Measurements from ENCODE around the gene ORM2.

The ORM2 gene

DNA sequence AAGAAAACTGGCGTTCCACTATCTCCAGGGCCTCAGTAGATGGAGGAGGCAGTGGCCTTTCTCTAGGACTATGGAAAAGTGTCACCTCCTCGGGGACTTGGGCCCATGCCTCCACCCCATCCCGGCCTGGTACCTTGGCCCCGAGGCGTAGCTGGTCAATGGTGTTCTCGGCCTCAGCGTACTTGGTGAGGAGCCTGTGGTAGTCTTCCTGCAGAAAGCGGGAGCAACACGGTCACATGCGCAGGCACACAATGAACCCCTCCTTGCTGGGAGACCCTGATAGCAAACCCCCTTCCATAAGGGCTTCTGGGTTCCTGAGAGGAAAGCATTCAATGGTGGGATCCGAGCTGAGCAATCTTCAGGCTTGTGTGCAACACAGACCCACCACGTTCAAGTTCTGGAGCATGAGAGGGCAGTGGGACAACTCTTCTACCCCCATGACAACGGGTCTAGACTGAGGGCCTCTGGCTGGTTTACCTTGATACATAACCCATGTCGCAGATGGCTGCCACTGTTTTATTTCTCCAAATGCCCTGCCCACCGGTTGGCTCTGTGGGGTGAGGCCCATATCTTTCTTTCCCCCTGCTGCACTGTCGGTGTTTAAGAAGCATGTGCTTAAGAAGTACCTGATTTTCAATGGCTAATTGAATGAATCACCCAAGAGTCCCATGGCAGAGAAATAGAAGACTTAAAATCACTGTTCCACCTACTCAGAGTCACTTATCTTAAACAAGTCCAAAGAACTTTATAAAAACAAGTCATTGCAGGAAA lies 44.5 kb downstream of the ORM2 start:
- DNase-seq: no peak

DNA sequence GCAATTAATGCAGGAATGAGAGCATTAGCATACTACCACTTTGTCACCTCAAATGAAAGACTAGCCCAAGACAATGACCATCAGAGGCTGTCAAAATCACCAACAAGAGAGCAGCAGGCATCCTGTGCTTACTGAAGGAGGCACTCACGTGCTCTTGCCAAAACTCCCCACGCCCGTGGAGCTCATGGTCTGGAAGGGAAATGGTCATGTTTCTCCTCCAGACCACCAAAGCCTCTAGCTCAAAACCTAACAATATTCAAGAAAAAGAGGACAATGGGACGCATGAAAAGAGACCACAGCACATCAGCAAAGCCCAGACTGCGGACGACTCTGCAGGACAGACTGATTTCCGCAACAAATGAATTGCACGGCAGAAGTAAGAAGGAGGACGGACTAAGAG lies 45.3 kb downstream of the ORM2 start:
- no peak for DNase-seq

DNA sequence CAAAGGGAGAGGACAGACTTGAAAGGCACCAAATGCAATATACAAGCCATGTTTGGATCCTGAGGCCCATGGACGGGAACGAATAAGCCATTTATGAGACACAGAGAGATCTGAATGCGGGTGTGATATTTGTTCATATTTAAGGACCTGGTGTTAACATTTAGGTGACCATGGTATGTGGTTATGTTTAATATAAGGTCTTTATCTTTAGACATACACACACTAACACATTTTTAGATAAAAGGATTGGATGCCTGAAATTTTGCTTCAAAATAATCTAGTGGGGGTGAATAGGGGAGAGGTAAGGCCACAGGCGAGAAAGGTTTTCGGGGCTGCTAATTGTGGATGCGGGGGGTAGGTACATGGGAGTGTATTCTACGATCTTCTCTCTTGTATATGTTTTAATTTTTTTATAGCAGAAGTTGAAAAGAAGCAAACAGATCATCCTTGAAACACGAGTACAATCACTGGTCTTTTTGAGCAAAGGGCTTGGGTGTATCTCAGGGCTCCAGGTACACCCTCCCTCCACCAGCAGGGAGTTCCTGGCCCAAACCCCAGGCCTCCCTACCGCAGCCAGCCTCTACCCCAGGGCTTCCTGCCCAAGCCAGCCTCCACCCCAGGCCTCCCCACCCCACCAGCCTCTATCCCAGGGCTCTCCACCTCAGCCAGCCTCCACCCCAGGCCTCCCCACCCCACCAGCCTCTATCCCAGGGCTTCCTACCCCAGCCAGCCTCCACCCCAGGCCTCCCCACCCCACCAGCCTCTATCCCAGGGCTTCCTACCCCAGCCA lies 45.9 kb downstream of the ORM2 start:
- DNase-seq: no peak

DNA sequence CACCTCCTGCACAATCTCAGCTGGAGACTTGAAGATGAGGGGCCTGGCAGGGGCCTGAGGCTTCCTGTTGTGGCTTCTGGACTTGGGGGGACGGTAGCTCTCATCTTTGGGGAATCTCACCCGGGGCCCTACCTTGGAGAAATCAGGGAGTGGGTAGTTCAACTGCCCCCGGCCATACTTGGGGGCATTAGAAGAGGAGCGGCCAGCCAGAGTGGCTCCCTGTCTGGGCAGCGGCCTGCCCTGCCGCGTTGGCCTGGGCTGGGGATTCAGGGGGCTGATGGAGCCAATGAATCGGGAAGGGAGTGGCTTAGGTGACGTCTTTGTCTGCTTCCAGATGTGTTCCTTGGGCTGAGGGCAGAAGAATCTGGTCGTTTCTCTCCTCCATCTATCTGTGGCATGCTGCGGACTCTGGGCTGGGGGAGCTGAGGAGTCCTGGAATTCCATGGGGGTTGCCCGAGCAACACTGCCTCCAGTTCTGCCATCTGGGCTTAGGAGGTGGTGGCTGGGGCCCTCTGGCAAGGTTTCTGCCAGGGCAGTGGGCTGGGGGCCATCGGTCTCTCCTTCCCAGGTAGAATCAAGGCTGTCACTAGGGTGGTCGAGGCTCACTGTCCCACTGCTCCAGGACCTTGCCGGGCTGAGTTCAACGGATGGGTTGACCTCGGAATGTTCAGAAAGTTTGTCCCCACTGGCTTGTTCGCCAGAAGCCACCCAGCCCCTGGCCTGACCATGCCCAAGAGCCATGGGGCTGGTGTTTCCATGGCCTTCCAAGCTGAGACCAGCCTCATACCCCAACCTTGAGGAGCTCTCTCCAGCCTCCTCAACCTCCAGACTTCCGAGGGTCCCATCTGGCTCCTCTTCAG lies 47.1 kb downstream of the ORM2 start:
- DNase-seq: no peak

DNA sequence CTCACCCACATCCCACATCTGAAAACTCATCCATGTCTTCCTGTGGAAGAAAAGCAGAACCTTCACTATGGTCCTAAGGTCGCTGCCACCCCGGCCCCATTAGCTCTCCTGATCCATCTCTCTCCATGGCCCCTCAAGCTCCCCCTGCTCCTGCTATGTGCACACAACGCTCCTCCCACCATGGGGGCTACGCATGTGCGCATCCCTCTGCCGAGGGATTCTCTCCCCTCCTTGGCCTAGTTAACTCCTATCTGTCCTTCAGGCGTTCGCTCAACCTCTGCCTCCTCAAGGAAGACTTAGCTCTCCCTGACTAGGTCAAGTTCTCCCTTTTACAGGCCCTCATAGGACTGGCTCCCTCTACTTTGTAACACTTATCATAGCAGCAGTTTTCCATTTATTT lies 48.3 kb downstream of the ORM2 start:
- no peak for DNase-seq

DNA sequence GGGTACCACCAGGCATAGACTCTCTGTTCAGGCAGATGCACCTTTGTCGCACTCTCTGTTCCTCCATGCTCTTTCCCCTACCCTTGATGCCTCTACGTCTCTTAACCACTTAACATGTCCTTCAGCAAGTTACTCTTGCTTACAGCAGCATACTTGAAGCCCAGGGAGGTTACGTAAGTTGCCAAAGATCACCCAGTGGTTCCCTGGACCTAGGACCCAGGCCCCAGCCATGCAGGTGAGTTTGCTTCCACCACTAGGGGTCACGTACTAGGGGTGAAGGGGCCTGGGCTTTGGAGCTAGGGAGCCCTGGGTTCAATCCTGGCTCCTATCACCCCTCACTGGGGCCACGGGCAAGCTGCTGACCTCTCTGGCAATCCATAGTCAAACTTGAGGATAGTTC lies 49.2 kb downstream of the ORM2 start:
- no peak for DNase-seq
